Fibroblast of the conjunctiva (primary cell): ENCODE measurements around the gene HNRNPH1.
"Not testable (repeated sequence)": the region's sequence is repeated elsewhere in the genome, so short reads cannot be mapped to it uniquely, and the experiment has no call there.

Experiments used
- DNase-seq: peaks from one replicate; pipeline ENCODE4 v3.0.0-alpha.2; 2010; ENCODE audit warnings: low read depth

Gene HNRNPH1

GRCh38 chr5:179623003-179623905 lies at the start of gene HNRNPH1:
Gene HNRNPH1, minus strand, starts transcription at chr5:179623671. Its CDS starts 538 bp downstream, at chr5:179623133.
- DNase-seq, result peak; percentile 98

GRCh38 chr5:179668391-179668790 lies 44.9 kb upstream of the HNRNPH1 start:
- DNase-seq, result no peak

GRCh38 chr5:179661647-179662046 lies 38.2 kb upstream of the HNRNPH1 start:
- not testable (repeated sequence) for DNase-seq

GRCh38 chr5:179658179-179658856 lies 34.8 kb upstream of the HNRNPH1 start:
- DNase-seq, result not testable (repeated sequence)

GRCh38 chr5:179657302-179658178 lies 34.1 kb upstream of the HNRNPH1 start:
- DNase-seq, result not testable (repeated sequence)

- DNase-seq, result not testable (repeated sequence)
Observed at GRCh38 chr5:179653135-179653534, 29.7 kb upstream of the HNRNPH1 start.

GRCh38 chr5:179650245-179650644 lies 26.8 kb upstream of the HNRNPH1 start:
- not testable (repeated sequence) for DNase-seq

- not testable (repeated sequence) for DNase-seq
Observed at GRCh38 chr5:179649166-179649703, 25.8 kb upstream of the HNRNPH1 start.

GRCh38 chr5:179648410-179648809 lies 24.9 kb upstream of the HNRNPH1 start:
- DNase-seq, result no peak

- not testable (repeated sequence) for DNase-seq
Observed at GRCh38 chr5:179644766-179645165, 21.3 kb upstream of the HNRNPH1 start.

- not testable (repeated sequence) for DNase-seq
Observed at GRCh38 chr5:179643141-179643920, 19.9 kb upstream of the HNRNPH1 start.

GRCh38 chr5:179642626-179643025 lies 19.2 kb upstream of the HNRNPH1 start:
- not testable (repeated sequence) for DNase-seq

- not testable (repeated sequence) for DNase-seq
Observed at GRCh38 chr5:179641745-179642144, 18.3 kb upstream of the HNRNPH1 start.

GRCh38 chr5:179639296-179639695 lies 15.8 kb upstream of the HNRNPH1 start:
- DNase-seq, result not testable (repeated sequence)

- DNase-seq, result not testable (repeated sequence)
Observed at GRCh38 chr5:179634370-179635172, 11.1 kb upstream of the HNRNPH1 start.

- DNase-seq, result not testable (repeated sequence)
Observed at GRCh38 chr5:179633501-179634369, 10.3 kb upstream of the HNRNPH1 start.

- DNase-seq, result no peak
Observed at GRCh38 chr5:179624841-179625271, 1.4 kb upstream of the HNRNPH1 start.

- peak; percentile 66 for DNase-seq
Observed at GRCh38 chr5:179623906-179624741, 653 bp upstream of the HNRNPH1 start.
